DND-41 (cell line): ENCODE measurements around the gene PHF3.

Experiments
- EZH2 ChIP-seq: IDR thresholded peaks from 3 replicates; pipeline ENCODE4 v1.6.1; 2012; ENCODE audit warnings: borderline replicate concordance, low read depth, mild to moderate bottlenecking, moderate library complexity, low read length, inconsistent platforms; ENCODE audit not compliant: severe bottlenecking
- TF ChIP-seq, protein P1 (sequence below): IDR thresholded peaks from 2 replicates; pipeline ENCODE4 v1.5.1; 2012; ENCODE audit warnings: borderline replicate concordance, low read length, moderate library complexity, mild to moderate bottlenecking; ENCODE audit not compliant: poor library complexity, severe bottlenecking; ENCODE audit errors: extremely low read depth

DNA sequence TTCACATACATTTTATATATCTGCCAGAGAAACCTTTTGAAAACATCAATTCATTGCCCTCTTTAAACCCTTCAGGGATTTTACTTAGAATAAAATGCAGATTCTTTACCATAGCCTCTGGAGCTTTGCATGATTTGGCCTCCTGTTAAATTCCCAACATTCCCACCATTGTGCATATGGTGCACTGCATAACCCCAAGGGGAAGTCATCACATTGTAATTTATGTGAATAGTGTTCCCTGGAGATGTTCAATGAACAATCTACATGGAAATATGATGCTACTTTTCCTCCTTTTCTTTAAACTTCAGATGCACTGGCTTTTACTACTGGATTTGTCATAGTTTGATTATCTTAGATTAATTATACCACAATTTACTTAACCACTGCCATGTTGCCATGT lies 94.7 kb downstream of the PHF3 start:
- TF ChIP-seq, protein P1, sequence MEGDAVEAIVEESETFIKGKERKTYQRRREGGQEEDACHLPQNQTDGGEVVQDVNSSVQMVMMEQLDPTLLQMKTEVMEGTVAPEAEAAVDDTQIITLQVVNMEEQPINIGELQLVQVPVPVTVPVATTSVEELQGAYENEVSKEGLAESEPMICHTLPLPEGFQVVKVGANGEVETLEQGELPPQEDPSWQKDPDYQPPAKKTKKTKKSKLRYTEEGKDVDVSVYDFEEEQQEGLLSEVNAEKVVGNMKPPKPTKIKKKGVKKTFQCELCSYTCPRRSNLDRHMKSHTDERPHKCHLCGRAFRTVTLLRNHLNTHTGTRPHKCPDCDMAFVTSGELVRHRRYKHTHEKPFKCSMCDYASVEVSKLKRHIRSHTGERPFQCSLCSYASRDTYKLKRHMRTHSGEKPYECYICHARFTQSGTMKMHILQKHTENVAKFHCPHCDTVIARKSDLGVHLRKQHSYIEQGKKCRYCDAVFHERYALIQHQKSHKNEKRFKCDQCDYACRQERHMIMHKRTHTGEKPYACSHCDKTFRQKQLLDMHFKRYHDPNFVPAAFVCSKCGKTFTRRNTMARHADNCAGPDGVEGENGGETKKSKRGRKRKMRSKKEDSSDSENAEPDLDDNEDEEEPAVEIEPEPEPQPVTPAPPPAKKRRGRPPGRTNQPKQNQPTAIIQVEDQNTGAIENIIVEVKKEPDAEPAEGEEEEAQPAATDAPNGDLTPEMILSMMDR: no peak
- TF ChIP-seq EZH2: no peak
